Activated CD4-positive, alpha-beta T cell treated with anti-CD3 and anti-CD28 coated beads, Interleukin-2, amount 10 ng/mL, durations not matched to agents 24 days and 14 days (primary cell): ENCODE results near the gene PTPRB. TPM values are rescaled to one million over a fixed set of nuclear protein-coding genes. Genes with fewer than 3 reads are reported as not detected.
"Not testable (repeated sequence)": the region's sequence is repeated elsewhere in the genome, so short reads cannot be mapped to it uniquely, and the experiment has no call there.

Experiments
- DNase-seq: peaks from one replicate; pipeline ENCODE4 v3.0.0; 2022
- H3K27ac Mint-ChIP-seq: one replicate; pipeline ENCODE4 v1.8.0; 2022; ENCODE audit warnings: mild to moderate bottlenecking, mixed read lengths
- H3K27me3 Mint-ChIP-seq: one replicate; pipeline ENCODE4 v1.8.0; 2022; ENCODE audit warnings: mixed read lengths
- H3K36me3 Mint-ChIP-seq: one replicate; pipeline ENCODE4 v1.8.0; 2022; ENCODE audit warnings: low read depth, mild to moderate bottlenecking, mixed read lengths
- H3K4me1 Mint-ChIP-seq: one replicate; pipeline ENCODE4 v1.8.0; 2021; ENCODE audit warnings: mixed read lengths
- H3K4me3 Mint-ChIP-seq: one replicate; pipeline ENCODE4 v1.8.0; 2022; ENCODE audit warnings: mild to moderate bottlenecking, moderate library complexity, mixed read lengths
- H3K9me3 Mint-ChIP-seq: one replicate; pipeline ENCODE4 v1.8.0; 2021; ENCODE audit warnings: mixed read lengths
- intact Hi-C: fragments of 100-400 bp; cut with micrococcal nuclease; formaldehyde crosslinking; loops from one replicate; pipeline ENCODE4 v1.15.1; 2023
- total RNA-seq: library from RNA; stranded (reverse); gene quantifications from 2 replicates; pipeline ENCODE4 v1.2.3, GENCODE V29; 2022

Gene PTPRB
- total RNA-seq, 1 donor from 2014 or later: not detected

GRCh38 chr12:70520847-70521246 is 116.4 kb downstream of the PTPRB start:
- no peak for DNase-seq
- no peak overlapping the region for H3K4me3 Mint-ChIP-seq
- H3K4me1 Mint-ChIP-seq: no peaks in the 10 kb centered on the region
- no peaks in the 10 kb centered on the region for H3K27me3 Mint-ChIP-seq
- no peaks in the 10 kb centered on the region for H3K36me3 Mint-ChIP-seq
- no peaks in the 10 kb centered on the region for H3K9me3 Mint-ChIP-seq
- intact Hi-C loops: no loop called here
- H3K27ac Mint-ChIP-seq: no peak overlapping the region

GRCh38 chr12:70513426-70513825 is 123.8 kb downstream of the PTPRB start:
- Mint-ChIP-seq H3K27me3 (no peaks in the 10 kb centered on the region), H3K36me3 (no peaks in the 10 kb centered on the region), H3K4me1 (no peaks in the 10 kb centered on the region), H3K9me3 (no peaks in the 10 kb centered on the region), H3K4me3 (no peak overlapping the region), H3K27ac (no peak overlapping the region)
- intact Hi-C loops: no loop called here
- DNase-seq: no peak

- intact Hi-C loops: no loop called here
- Mint-ChIP-seq H3K27me3 (no peaks in the 10 kb centered on the region), H3K4me3 (no peak overlapping the region), H3K27ac (no peak overlapping the region), H3K4me1 (no peaks in the 10 kb centered on the region), H3K9me3 (no peaks in the 10 kb centered on the region), H3K36me3 (no peaks in the 10 kb centered on the region)
- no peak for DNase-seq
These were observed 129.1 kb downstream of the PTPRB start for GRCh38 chr12:70508178-70508577.

- no peaks in the 10 kb centered on the region for H3K4me1 Mint-ChIP-seq
- intact Hi-C loops: no loop called here
- H3K4me3 Mint-ChIP-seq: no peak overlapping the region
- H3K27ac Mint-ChIP-seq: no peak overlapping the region
- DNase-seq: no peak
- no peaks in the 10 kb centered on the region for H3K27me3 Mint-ChIP-seq
- no peaks in the 10 kb centered on the region for H3K36me3 Mint-ChIP-seq
- no peaks in the 10 kb centered on the region for H3K9me3 Mint-ChIP-seq
These were observed 129.8 kb downstream of the PTPRB start for GRCh38 chr12:70507442-70507841.

GRCh38 chr12:70497508-70497907 is 139.7 kb downstream of the PTPRB start:
- DNase-seq: no peak
- peaks cover 14% of the 10 kb centered on the region for H3K9me3 Mint-ChIP-seq
- H3K4me3 Mint-ChIP-seq: no peak overlapping the region
- intact Hi-C loops: no loop called here
- H3K27ac Mint-ChIP-seq: no peak overlapping the region
- H3K4me1 Mint-ChIP-seq: no peaks in the 10 kb centered on the region
- H3K36me3 Mint-ChIP-seq: no peaks in the 10 kb centered on the region
- H3K27me3 Mint-ChIP-seq: no peaks in the 10 kb centered on the region

GRCh38 chr12:70492904-70493303 is 144.3 kb downstream of the PTPRB start:
- H3K27me3 Mint-ChIP-seq, H3K4me3 Mint-ChIP-seq, DNase-seq, intact Hi-C loops, H3K4me1 Mint-ChIP-seq, H3K36me3 Mint-ChIP-seq, H3K27ac Mint-ChIP-seq: not testable (repeated sequence)
- H3K9me3 Mint-ChIP-seq: peaks cover 14% of the 10 kb centered on the region

- H3K4me3 Mint-ChIP-seq, H3K27ac Mint-ChIP-seq, intact Hi-C loops, DNase-seq, H3K4me1 Mint-ChIP-seq, H3K27me3 Mint-ChIP-seq, H3K36me3 Mint-ChIP-seq: not testable (repeated sequence)
- H3K9me3 Mint-ChIP-seq: peaks cover 14% of the 10 kb centered on the region
These were observed 146.3 kb downstream of the PTPRB start for GRCh38 chr12:70490928-70491327.

GRCh38 chr12:70487440-70487839 is 149.8 kb downstream of the PTPRB start:
- Mint-ChIP-seq H3K36me3 (no peaks in the 10 kb centered on the region), H3K27me3 (no peaks in the 10 kb centered on the region), H3K27ac (no peak overlapping the region)

GRCh38 chr12:70486588-70486987 is 150.6 kb downstream of the PTPRB start:
- Mint-ChIP-seq H3K9me3 (no peaks in the 10 kb centered on the region), H3K27me3 (no peaks in the 10 kb centered on the region), H3K4me3 (no peak overlapping the region), H3K27ac (no peak overlapping the region), H3K36me3 (no peaks in the 10 kb centered on the region), H3K4me1 (no peaks in the 10 kb centered on the region)
- DNase-seq: no peak
- intact Hi-C loops: no loop called here

More at GRCh38 chr12:70487440-70487839, 149.8 kb downstream of the PTPRB start:
- no peak overlapping the region for H3K4me3 Mint-ChIP-seq
- H3K4me1 Mint-ChIP-seq: no peaks in the 10 kb centered on the region
- no peak for DNase-seq
- no peaks in the 10 kb centered on the region for H3K9me3 Mint-ChIP-seq
- intact Hi-C loops: no loop called here

GRCh38 chr12:70485704-70486103 is 151.5 kb downstream of the PTPRB start:
- no peaks in the 10 kb centered on the region for H3K9me3 Mint-ChIP-seq
- no peak for DNase-seq
- no peaks in the 10 kb centered on the region for H3K36me3 Mint-ChIP-seq
- H3K4me3 Mint-ChIP-seq: no peak overlapping the region
- no peak overlapping the region for H3K27ac Mint-ChIP-seq
- intact Hi-C loops: no loop called here
- no peaks in the 10 kb centered on the region for H3K4me1 Mint-ChIP-seq
- no peaks in the 10 kb centered on the region for H3K27me3 Mint-ChIP-seq

- Mint-ChIP-seq H3K4me1 (no peaks in the 10 kb centered on the region), H3K27me3 (no peaks in the 10 kb centered on the region), H3K36me3 (no peaks in the 10 kb centered on the region), H3K4me3 (no peak overlapping the region), H3K27ac (no peak overlapping the region), H3K9me3 (no peaks in the 10 kb centered on the region)
- no peak for DNase-seq
- intact Hi-C loops: no loop called here
These were observed 152.8 kb downstream of the PTPRB start for GRCh38 chr12:70484464-70484863.

- Mint-ChIP-seq H3K36me3 (no peaks in the 10 kb centered on the region), H3K4me3 (no peak overlapping the region), H3K4me1 (no peaks in the 10 kb centered on the region), H3K27me3 (no peaks in the 10 kb centered on the region), H3K9me3 (no peaks in the 10 kb centered on the region), H3K27ac (no peak overlapping the region)
- intact Hi-C loops: no loop called here
- no peak for DNase-seq
These were observed 154.5 kb downstream of the PTPRB start for GRCh38 chr12:70482764-70483163.

- peaks cover 4% of the 10 kb centered on the region for H3K9me3 Mint-ChIP-seq
- DNase-seq: no peak
- H3K36me3 Mint-ChIP-seq: no peaks in the 10 kb centered on the region
These were observed 167.9 kb downstream of the PTPRB start for GRCh38 chr12:70469221-70469820.

GRCh38 chr12:70468741-70469140 is 168.5 kb downstream of the PTPRB start:
- H3K27me3 Mint-ChIP-seq: no peaks in the 10 kb centered on the region
- no peak for DNase-seq
- H3K27ac Mint-ChIP-seq: no peak overlapping the region
- no peak overlapping the region for H3K4me3 Mint-ChIP-seq
- peaks cover 10% of the 10 kb centered on the region for H3K9me3 Mint-ChIP-seq
- no peaks in the 10 kb centered on the region for H3K4me1 Mint-ChIP-seq
- intact Hi-C loops: no loop called here
- H3K36me3 Mint-ChIP-seq: no peaks in the 10 kb centered on the region

More at GRCh38 chr12:70469221-70469820, 167.9 kb downstream of the PTPRB start:
- Mint-ChIP-seq H3K27me3 (no peaks in the 10 kb centered on the region), H3K4me1 (no peaks in the 10 kb centered on the region), H3K4me3 (no peak overlapping the region), H3K27ac (no peak overlapping the region)
- intact Hi-C loops: no loop called here
